Kidney (tissue), 14 donors: Measurements from ENCODE around the gene CUTA. TPM values are rescaled to one million over a fixed set of nuclear protein-coding genes. Genes with fewer than 3 reads are reported as not detected.
A peak's percentile ranks its signal among the peaks of the same experiment; 100 is the strongest.

Experiments used
- DNase-seq, 5 donors: peaks; one replicate each; pipeline ENCODE4 v3.0.0-alpha.2; 2013 to 2020
- FAIRE-seq: peaks from 2 replicates; lab custom pipeline; 2012; peaks lifted over from hg19 to GRCh38; lab: Jason Lieb, UNC
- H3K27ac ChIP-seq, 2 donors: one replicate each; pipeline ENCODE4 v1.7.0; 2013; ENCODE audit warnings: low read depth in 2 of 2, low read length in 2 of 2, inconsistent platforms in 1 of 2
- H3K27me3 ChIP-seq: one replicate; pipeline ENCODE4 v1.7.1; 2013; ENCODE audit warnings: low read length, inconsistent platforms; ENCODE audit not compliant: control insufficient read depth, insufficient read depth
- H3K36me3 ChIP-seq, 3 donors: one replicate each; pipeline versions ENCODE4 v1.7.0 to v1.7.1; 2013; ENCODE audit warnings: low read length in 3 of 3, control low read depth in 1 of 3, inconsistent platforms in 1 of 3; ENCODE audit not compliant: insufficient read depth in 3 of 3, control insufficient read depth in 2 of 3
- H3K4me1 ChIP-seq, 3 donors: one replicate each; pipeline versions ENCODE4 v1.7.0 to v1.7.1; 2013; ENCODE audit warnings: low read length in 3 of 3, inconsistent platforms in 1 of 3, low read depth in 1 of 3; ENCODE audit not compliant: control insufficient read depth in 2 of 3, insufficient read depth in 2 of 3
- H3K4me3 ChIP-seq, 3 donors: one replicate each; pipeline versions ENCODE4 v1.7.0 to v1.8.1; 2013; ENCODE audit warnings: low read length in 3 of 3, control low read depth in 1 of 3, inconsistent platforms in 1 of 3
- H3K9ac ChIP-seq, 3 donors: one replicate each; pipeline versions ENCODE4 v1.7.0 to v1.7.1; 2013; ENCODE audit warnings: low read length in 3 of 3, control low read depth in 1 of 3, inconsistent platforms in 1 of 3
- H3K9me3 ChIP-seq, 3 donors: one replicate each; pipeline versions ENCODE4 v1.7.0 to v1.7.1; 2013; ENCODE audit warnings: low read length in 3 of 3, control low read depth in 1 of 3, inconsistent platforms in 1 of 3; ENCODE audit not compliant: control insufficient read depth in 2 of 3, insufficient read depth in 1 of 3
- CTCF ChIP-seq: IDR thresholded peaks from 3 replicates; pipeline ENCODE4 v1.5.1; 2012; ENCODE audit warnings: mild to moderate bottlenecking, moderate library complexity, borderline replicate concordance; ENCODE audit not compliant: insufficient read depth; ENCODE audit errors: extremely low read depth
- intact Hi-C: fragments of 100-400 bp; cut with DNase I; formaldehyde crosslinking; loops from one replicate; pipeline ENCODE4 v1.11.1; 2022
- polyA plus RNA-seq: library from polyadenylated mRNA; stranded (reverse); fragments of 350-450 nt; fragmentation: Illumina TruSeq; extraction: RNeasy Lipid Tissue Mini Kit (QIAGEN cat#74804); gene quantifications from one replicate; pipeline ENCODE4 v1.2.3, GENCODE V29; 2014; ENCODE audit warnings: low read depth, low replicate concordance; ENCODE audit not compliant: insufficient read depth
- total RNA-seq: library from RNA; stranded (reverse); fragmentation: NEBNext Ultra II Directional; extraction: Animal tissue kit (Norgen Biotek cat#: 25700); gene quantifications from one replicate; pipeline ENCODE4 v1.2.1, GENCODE V29; 2021
- donor health status: control.
- donor health status: control.
- donor health status: control.
- donor health status: control.
- donor health status: control.
- donor health status: DM: yes; HTN: yes; CAD: no.
- donor health status: Normal renal cell carcinoma (clear cell type).

The CUTA gene
- total and polyA plus RNA-seq, 2 donors from 2014 or later: 163 to 433 TPM

DNA sequence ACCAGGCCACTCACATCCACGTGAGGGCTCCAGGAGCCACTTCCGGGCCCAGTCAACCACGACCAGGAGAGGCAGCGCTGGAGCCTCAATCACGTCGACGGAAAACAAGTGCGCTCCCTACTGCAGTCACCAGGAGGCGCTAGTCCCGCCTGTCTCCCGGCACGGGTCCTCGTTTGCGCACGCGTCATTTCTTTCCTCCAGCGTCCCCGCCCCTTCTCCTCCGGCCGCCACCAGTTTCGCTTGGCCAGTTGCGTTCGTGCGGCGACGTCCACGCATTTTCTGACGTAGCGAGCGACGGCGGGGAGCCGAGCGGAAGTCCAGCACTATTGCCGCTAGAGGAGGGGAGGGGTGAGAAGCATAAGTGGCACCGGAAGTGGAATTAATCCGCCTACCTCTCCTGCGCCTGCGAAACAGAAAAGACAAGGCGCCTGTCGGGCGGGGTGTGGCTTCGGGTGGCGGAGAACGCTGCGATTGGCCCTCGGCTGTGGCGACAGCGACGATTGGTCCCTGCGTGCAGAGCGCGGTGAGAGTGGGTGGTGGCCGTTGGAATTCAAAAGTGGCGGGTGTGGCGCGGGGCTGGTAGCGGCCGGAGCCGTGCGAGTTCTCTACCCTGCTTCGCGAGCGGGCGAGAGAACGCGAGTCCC lies 26.5 kb downstream of the CUTA start, which contains the start of gene KIFC1:
Gene KIFC1, plus strand, starts transcription at position 546 of the 644 bp plus-strand sequence. CDS start 163 bp downstream, outside the sequence.
- intact Hi-C loops: no loop called here
- no peaks in the 10 kb centered on the region for H3K27me3 ChIP-seq
- H3K4me1 ChIP-seq: peaks cover 6 to 12% (median 10%) of the 10 kb centered on the region in 3 donors
- H3K4me3 ChIP-seq: peak within 1 kb of the TSS; percentile 59 to 63 (median 60)
- peak within 1 kb of the TSS; percentile 54 to 58 (median 55) for H3K9ac ChIP-seq
- TF ChIP-seq CTCF: peak; percentile 97
- no peaks in the 10 kb centered on the region for H3K9me3 ChIP-seq
- H3K27ac ChIP-seq: peak within 1 kb of the TSS; percentile 81 to 97
- H3K36me3 ChIP-seq: no peaks in the 10 kb centered on the region
- FAIRE-seq (peak; percentile 97), DNase-seq (peak; percentile 100)

DNA sequence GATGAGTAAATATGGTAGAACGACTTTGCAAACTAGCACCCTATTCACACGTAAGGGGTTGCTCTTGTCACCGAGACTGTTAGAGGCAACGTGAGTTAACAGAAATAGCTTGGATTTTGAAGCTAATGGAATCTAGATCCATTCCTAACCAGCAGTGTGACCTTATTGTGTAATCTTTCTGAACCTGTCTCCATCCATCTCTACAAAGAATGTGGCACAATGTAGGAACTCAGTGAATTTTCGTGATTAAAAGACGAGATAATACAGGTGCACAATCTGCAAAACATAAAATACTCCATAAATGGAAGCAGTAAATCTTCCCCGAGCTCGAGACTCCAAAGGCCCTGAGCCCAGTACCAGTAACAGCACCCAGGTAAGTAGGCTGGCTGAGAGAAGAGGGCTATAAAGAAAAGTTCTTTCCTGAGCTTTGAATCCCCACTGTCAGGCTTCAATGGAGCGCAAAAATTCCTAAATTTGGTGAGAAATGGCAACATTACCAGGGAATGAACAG lies 27.1 kb downstream of the CUTA start:
- Histone ChIP-seq H3K9me3 (no peaks in the 10 kb centered on the region), H3K4me1 (peaks cover 6 to 12% (median 10%) of the 10 kb centered on the region in 3 donors), H3K27me3 (no peaks in the 10 kb centered on the region), H3K9ac (peak overlapping the region in 2 of 3 donors; percentile 14 to 43), H3K27ac (peak overlapping the region; percentile 81 to 97), H3K36me3 (no peaks in the 10 kb centered on the region), H3K4me3 (peak overlapping the region; percentile 23 to 30 (median 23))
- no peak for DNase-seq
- intact Hi-C loops: no loop called here
- FAIRE-seq: no peak
- TF ChIP-seq CTCF: no peak

GRCh38 chr6:33390173-33390572 lies 27.7 kb downstream of the CUTA start:
- FAIRE-seq (no peak), DNase-seq (no peak)
- intact Hi-C loops: no loop called here
- no peak for TF ChIP-seq CTCF
- no peaks in the 10 kb centered on the region for H3K9me3 ChIP-seq
- H3K27me3 ChIP-seq: no peaks in the 10 kb centered on the region
- no peak overlapping the region for H3K4me3 ChIP-seq
- no peak overlapping the region for H3K9ac ChIP-seq
- H3K27ac ChIP-seq: no peak overlapping the region
- no peaks in the 10 kb centered on the region for H3K36me3 ChIP-seq
- peaks cover 6 to 12% (median 10%) of the 10 kb centered on the region in 3 donors for H3K4me1 ChIP-seq
